Small intestine (tissue), 7 donors: Measurements from ENCODE around the gene PROS1. TPM values are rescaled to one million over a fixed set of nuclear protein-coding genes. Genes with fewer than 3 reads are reported as not detected.

ENCODE experiments used
- DNase-seq, 2 donors: peaks; one replicate each; pipeline versions ENCODE4 v3.0.0 to v3.0.0-alpha.2; 2013
- FAIRE-seq: peaks from 2 replicates; lab custom pipeline; 2012; peaks lifted over from hg19 to GRCh38; lab: Jason Lieb, UNC
- H3K27ac ChIP-seq, 3 donors: one replicate each; pipeline ENCODE4 v1.5.1; 2013; ENCODE audit warnings: low read length in 2 of 3, mild to moderate bottlenecking in 2 of 3, control low read depth in 1 of 3, inconsistent platforms in 1 of 3, low read depth in 1 of 3, moderate library complexity in 1 of 3
- H3K27me3 ChIP-seq, 3 donors: one replicate each; pipeline ENCODE4 v1.6.1; 2013; ENCODE audit warnings: low read length in 3 of 3, inconsistent platforms in 1 of 3; ENCODE audit not compliant: control insufficient read depth in 3 of 3, insufficient read depth in 3 of 3
- H3K36me3 ChIP-seq, 3 donors: one replicate each; pipeline ENCODE4 v1.6.1; 2013; ENCODE audit warnings: low read length in 3 of 3, inconsistent platforms in 1 of 3, low read depth in 1 of 3, mild to moderate bottlenecking in 1 of 3, moderate library complexity in 1 of 3; ENCODE audit not compliant: control insufficient read depth in 3 of 3, insufficient read depth in 2 of 3
- H3K4me1 ChIP-seq, 3 donors: one replicate each; pipeline ENCODE4 v1.6.1; 2013; ENCODE audit warnings: low read length in 2 of 3, inconsistent platforms in 1 of 3, low read depth in 1 of 3, mild to moderate bottlenecking in 1 of 3, moderate library complexity in 1 of 3; ENCODE audit not compliant: control insufficient read depth in 3 of 3, insufficient read depth in 2 of 3
- H3K4me3 ChIP-seq, 3 donors: one replicate each; pipeline ENCODE4 v1.5.1; 2013; ENCODE audit warnings: low read length in 3 of 3, control low read depth in 1 of 3, inconsistent platforms in 1 of 3, low read depth in 1 of 3, mild to moderate bottlenecking in 1 of 3, moderate library complexity in 1 of 3
- H3K9me3 ChIP-seq, 2 donors: one replicate each; pipeline ENCODE4 v1.6.1; 2013; ENCODE audit warnings: low read depth in 1 of 2, low read length in 1 of 2; ENCODE audit not compliant: control insufficient read depth in 2 of 2, insufficient read depth in 1 of 2
- WGBS, 3 donors: extraction: QIAGEN DNeasy Blood & Tissue Kit; methylation state at CpG; one replicate each; pipeline ENCODE4 v1.1.7; 2013; 5-methylcytosine and 5-hydroxymethylcytosine counted together
- polyA plus RNA-seq, 4 donors: library from polyadenylated mRNA; stranded (reverse) in 3 of 4; unstranded in 1 of 4; fragments of 200-250 nt in 3 of 4; fragments of 120-200 nt in 1 of 4; gene quantifications; one replicate each; pipeline versions ENCODE4 v1.2.1 to v1.2.3, GENCODE V29; 2013
- donor health status: healthy with polysubstance abuse.
- donor health status: control.
- donor health status: control.
- donor health status: Bipolar disorder and iron deficiency.
- donor health status: healthy.

PROS1 gene
- polyA plus RNA-seq, 4 donors: 1.1 to 68.0 (median 14.1) TPM

DNA sequence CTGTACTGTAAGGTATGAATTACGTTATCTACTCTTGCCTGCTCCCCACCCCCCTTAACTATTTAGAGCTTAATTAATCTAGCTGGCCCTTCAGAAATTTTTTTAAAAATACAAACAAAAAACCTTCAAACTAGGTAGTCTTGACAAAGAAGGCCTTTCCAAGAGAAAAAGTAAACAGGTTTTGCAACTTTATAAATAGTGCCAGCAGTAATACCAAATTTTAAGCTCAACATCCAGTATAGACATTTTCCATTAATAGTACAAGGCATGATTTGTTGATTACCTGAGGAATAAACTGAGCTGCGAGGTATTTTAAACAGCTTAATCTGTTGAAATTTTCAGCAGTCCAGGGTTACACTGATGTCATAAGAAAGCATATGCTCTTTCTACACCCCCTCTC, 34.6 kb upstream of the PROS1 start:
- FAIRE-seq: no peak
- no peak for DNase-seq
- Histone ChIP-seq H3K36me3 (no peaks in the 10 kb centered on the region), H3K27me3 (no peaks in the 10 kb centered on the region), H3K4me1 (no peaks in the 10 kb centered on the region), H3K27ac (no peak overlapping the region), H3K9me3 (no peaks in the 10 kb centered on the region), H3K4me3 (no peak overlapping the region)
- 79 to 95% (median 85%) methylated on average over 2 of the region's 2 CpGs for WGBS, 3 donors

DNA sequence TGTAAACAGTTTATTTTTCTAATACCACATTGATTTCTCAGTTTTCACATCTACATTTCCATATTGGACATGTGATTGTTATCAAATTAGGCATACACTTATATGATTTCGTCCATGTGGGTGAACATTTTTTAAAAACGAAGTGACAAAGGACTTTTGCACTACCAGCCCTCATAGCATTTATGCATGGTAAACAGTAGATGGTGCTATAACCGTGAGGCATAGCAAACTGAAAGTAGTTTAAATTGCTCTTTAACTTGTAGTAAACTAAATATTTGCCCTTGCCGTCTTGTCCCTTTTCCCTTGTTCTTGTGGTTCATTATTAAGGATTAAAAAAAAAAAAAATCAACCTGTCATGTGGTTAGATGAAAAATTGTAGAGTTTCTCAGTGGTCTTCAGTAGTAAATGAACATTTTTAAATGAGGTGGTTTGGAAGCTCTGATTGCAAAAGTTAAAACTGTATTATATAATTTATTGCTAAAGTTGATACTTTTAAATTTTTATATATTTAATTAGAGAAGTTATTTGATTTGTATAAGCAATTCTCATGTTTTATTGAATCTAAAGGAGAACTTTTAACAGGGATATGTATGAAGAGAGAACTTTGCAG, 30.7 kb upstream of the PROS1 start:
- no peak overlapping the region for H3K27ac ChIP-seq
- no peaks in the 10 kb centered on the region for H3K36me3 ChIP-seq
- DNase-seq: peak; percentile 60 to 69
- peak overlapping the region in 1 of 3 donors; percentile 1 for H3K4me3 ChIP-seq
- no peaks in the 10 kb centered on the region for H3K9me3 ChIP-seq
- H3K27me3 ChIP-seq: no peaks in the 10 kb centered on the region
- 1 to 2% (median 1%) methylated on average over 4 of the region's 4 CpGs for WGBS, 3 donors
- no peaks in the 10 kb centered on the region for H3K4me1 ChIP-seq
- peak; percentile 93 for FAIRE-seq

DNA sequence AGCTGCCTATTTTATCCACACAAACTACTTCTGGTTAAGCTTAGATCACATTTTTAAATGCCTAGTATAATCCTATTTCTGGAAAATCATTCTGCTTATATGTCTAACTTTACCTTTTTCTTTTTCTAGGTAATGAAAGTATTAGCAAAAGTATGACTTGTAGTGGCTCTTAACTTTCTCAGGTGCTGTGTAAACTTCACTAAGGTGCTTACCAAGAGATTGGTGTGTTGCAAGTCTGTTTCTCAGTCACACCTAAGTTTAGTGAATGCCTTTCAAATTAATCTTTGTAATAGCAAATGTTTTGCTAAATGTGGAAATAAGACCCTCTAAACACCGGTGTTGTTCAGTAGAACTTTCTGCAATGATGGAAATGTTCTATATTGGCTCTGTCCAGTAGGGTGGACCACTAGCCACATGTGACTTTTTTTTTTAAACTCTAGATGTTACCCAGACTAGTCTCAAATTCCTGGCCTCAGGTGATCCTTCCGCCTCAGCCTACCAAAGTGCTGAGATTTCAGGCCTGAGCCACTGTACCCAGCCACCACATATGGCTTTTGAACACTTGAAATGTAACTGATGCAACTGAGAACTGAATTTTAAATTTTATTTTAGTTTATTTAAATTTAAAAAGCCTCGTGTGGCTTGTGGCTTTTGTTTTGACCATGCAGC, 28.3 kb upstream of the PROS1 start:
- no peak for DNase-seq
- no peak overlapping the region for H3K27ac ChIP-seq
- no peaks in the 10 kb centered on the region for H3K36me3 ChIP-seq
- H3K4me1 ChIP-seq: no peaks in the 10 kb centered on the region
- 84 to 94% (median 88%) methylated on average over 3 of the region's 3 CpGs for WGBS, 3 donors
- no peaks in the 10 kb centered on the region for H3K9me3 ChIP-seq
- no peak overlapping the region for H3K4me3 ChIP-seq
- no peak for FAIRE-seq
- H3K27me3 ChIP-seq: no peaks in the 10 kb centered on the region

- Histone ChIP-seq H3K27ac (no peak overlapping the region), H3K27me3 (no peaks in the 10 kb centered on the region), H3K36me3 (no peaks in the 10 kb centered on the region), H3K4me1 (no peaks in the 10 kb centered on the region), H3K4me3 (no peak overlapping the region), H3K9me3 (no peaks in the 10 kb centered on the region)
- DNase-seq (no peak), FAIRE-seq (no peak)
- 42 to 70% (median 70%) methylated on average over 1 of the region's 1 CpG for WGBS, 3 donors
These were observed 27.5 kb upstream of the PROS1 start for GRCh38 chr3:94001191-94001590.

GRCh38 chr3:93994056-93994455, 20.4 kb upstream of the PROS1 start:
- 78 to 84% (median 79%) methylated on average over 3 of the region's 3 CpGs for WGBS, 3 donors
- no peak overlapping the region for H3K27ac ChIP-seq
- no peaks in the 10 kb centered on the region for H3K4me1 ChIP-seq
- no peaks in the 10 kb centered on the region for H3K27me3 ChIP-seq
- DNase-seq (no peak), FAIRE-seq (no peak)
- no peaks in the 10 kb centered on the region for H3K9me3 ChIP-seq
- no peaks in the 10 kb centered on the region for H3K36me3 ChIP-seq
- H3K4me3 ChIP-seq: no peak overlapping the region

DNA sequence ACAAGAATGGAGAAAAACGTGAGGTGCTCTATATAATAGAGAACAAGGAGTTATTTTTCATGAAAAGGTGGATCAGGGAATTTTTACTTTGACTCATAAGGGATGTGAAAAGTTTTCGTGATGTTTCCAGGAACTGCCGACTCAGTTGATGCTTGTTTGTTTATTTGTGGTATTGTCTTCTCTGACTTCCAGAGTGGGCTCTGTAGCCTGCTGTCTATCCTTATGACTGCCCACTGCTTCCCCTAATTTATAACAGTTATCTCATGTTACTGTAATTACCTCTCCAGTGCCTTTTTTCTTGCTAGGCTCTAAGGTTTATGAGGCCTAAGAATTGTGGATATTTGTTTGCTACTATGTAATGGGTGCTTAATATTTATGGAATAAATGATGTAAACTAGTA, 18.5 kb upstream of the PROS1 start:
- Histone ChIP-seq H3K27me3 (no peaks in the 10 kb centered on the region), H3K27ac (no peak overlapping the region), H3K4me3 (no peak overlapping the region), H3K9me3 (no peaks in the 10 kb centered on the region), H3K4me1 (no peaks in the 10 kb centered on the region), H3K36me3 (no peaks in the 10 kb centered on the region)
- DNase-seq (no peak), FAIRE-seq (no peak)
- 79 to 92% (median 82%) methylated on average over 3 of the region's 3 CpGs for WGBS, 3 donors

- DNase-seq: no peak
- no peaks in the 10 kb centered on the region for H3K9me3 ChIP-seq
These were observed 17.9 kb upstream of the PROS1 start for GRCh38 chr3:93991631-93992030.

GRCh38 chr3:93989241-93989640, 15.5 kb upstream of the PROS1 start:
- Histone ChIP-seq H3K9me3 (no peaks in the 10 kb centered on the region), H3K27ac (no peak overlapping the region), H3K4me1 (no peaks in the 10 kb centered on the region), H3K27me3 (no peaks in the 10 kb centered on the region), H3K4me3 (no peak overlapping the region), H3K36me3 (no peaks in the 10 kb centered on the region)
- 89 to 99% (median 94%) methylated on average over 3 of the region's 3 CpGs for WGBS, 3 donors
- no peak for DNase-seq
- FAIRE-seq: no peak

More at GRCh38 chr3:93991631-93992030, 17.9 kb upstream of the PROS1 start:
- Histone ChIP-seq H3K36me3 (no peaks in the 10 kb centered on the region), H3K27me3 (no peaks in the 10 kb centered on the region), H3K4me1 (no peaks in the 10 kb centered on the region), H3K27ac (no peak overlapping the region), H3K4me3 (no peak overlapping the region)
- peak; percentile 23 for FAIRE-seq
- WGBS, 3 donors: 72 to 79% (median 78%) methylated on average over 2 of the region's 2 CpGs
